ENCODE results near the gene MCF2L2. TPM values are rescaled to one million over a fixed set of nuclear protein-coding genes. Genes with fewer than 3 reads are reported as not detected.
"Not testable (repeated sequence)": the region's sequence is repeated elsewhere in the genome, so short reads cannot be mapped to it uniquely, and the experiment has no call there.

The MCF2L2 gene, protein sequence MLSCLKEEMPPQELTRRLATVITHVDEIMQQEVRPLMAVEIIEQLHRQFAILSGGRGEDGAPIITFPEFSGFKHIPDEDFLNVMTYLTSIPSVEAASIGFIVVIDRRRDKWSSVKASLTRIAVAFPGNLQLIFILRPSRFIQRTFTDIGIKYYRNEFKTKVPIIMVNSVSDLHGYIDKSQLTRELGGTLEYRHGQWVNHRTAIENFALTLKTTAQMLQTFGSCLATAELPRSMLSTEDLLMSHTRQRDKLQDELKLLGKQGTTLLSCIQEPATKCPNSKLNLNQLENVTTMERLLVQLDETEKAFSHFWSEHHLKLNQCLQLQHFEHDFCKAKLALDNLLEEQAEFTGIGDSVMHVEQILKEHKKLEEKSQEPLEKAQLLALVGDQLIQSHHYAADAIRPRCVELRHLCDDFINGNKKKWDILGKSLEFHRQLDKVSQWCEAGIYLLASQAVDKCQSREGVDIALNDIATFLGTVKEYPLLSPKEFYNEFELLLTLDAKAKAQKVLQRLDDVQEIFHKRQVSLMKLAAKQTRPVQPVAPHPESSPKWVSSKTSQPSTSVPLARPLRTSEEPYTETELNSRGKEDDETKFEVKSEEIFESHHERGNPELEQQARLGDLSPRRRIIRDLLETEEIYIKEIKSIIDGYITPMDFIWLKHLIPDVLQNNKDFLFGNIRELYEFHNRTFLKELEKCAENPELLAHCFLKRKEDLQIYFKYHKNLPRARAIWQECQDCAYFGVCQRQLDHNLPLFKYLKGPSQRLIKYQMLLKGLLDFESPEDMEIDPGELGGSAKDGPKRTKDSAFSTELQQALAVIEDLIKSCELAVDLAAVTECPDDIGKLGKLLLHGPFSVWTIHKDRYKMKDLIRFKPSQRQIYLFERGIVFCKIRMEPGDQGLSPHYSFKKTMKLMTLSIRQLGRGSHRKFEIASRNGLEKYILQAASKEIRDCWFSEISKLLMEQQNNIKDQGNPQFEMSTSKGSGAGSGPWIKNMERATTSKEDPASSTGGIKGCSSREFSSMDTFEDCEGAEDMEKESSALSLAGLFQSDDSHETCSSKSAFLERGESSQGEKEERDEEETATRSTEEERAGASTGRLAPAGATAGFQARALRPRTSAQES
- total RNA-seq = 1 to 10 TPM in 1 of 2 donors, under 1 TPM in 1; 0.38 to 1.3 TPM
- long read RNA-seq, donor 1 = 0 reads
- long read RNA-seq, donor 2 = 0 reads

DNA sequence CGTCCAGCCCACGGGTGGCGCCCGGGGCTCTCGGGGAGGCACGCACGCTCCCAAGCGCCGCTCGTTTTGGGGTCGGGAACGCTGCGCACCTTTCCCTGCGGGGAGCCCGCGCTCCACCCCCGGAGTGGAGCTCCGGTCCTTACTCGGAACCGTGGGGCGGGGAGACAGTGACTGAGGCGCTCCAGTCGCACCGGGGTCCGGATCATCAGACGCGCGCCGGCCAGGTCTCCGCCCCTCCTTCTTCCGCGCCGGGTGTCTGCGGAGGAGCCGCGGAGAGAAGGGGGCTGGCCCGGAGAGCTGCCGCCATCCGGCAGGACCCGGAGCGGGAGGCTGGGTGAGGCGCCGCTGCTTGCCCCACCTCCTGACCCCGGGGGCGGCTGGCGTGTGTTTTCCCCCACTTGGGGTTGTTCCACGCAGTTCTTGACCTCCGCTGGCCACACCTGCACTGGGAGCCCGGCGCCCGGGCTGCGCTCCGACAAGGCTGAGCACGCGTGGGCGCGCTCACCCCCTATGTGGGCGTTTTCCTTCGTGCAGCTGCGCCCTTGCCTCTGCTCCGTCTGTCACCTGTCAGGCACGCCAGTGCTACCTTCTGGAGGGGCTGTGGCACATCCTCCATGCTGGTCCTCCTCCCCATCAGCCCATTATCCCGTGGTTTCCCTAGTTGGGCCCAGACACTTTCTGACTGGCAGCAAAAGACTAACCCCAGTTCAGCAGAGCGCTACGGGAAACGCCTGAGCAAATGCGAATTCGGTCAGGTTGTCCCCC is at the start of gene MCF2L2:
Gene MCF2L2 (minus strand): TSS at position 173 of the 765 bp plus-strand sequence. CDS start 642 bp downstream, outside the sequence.
- intact Hi-C loops (cut with DNase I) = no loop called here

DNA sequence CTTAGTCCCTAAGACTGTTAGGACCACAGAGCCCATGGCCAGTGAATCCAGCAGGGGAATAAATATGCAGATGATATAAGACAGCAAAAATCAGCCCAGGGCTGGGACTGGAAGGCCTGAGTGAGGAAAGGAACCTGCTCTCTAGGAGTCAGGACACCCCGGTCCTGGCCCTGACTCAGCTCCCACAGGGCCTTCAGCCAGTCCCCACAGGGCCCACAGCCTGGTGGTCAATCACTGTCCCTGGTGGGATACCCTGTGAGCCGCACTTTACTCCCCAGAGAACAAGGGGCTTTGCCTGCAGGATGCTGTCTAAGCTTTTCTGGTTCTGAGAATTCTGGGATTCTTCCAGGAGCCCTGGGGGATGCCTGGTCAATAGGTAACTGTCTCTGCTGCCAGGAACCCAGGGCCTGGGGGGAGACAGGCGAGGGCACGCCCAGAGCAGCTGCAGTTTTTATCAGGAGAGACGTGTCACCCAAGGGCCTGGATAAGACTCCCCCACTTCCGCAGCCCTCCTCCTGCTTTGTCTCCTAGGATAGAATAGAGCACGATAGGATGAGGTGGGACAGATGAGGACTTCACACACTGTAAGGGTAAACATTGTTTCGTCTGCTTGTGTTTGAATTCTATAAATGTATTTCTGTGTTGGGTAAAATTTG is 49.5 kb upstream of the MCF2L2 start:
- intact Hi-C loops (cut with DNase I) = no loop called here
- DNase-seq (ENCODE audit: low spot score) = no peak

More for the DNA sequence above, at the start of gene MCF2L2:
- DNase-seq (ENCODE audit: low spot score) = peak; percentile 83

DNA sequence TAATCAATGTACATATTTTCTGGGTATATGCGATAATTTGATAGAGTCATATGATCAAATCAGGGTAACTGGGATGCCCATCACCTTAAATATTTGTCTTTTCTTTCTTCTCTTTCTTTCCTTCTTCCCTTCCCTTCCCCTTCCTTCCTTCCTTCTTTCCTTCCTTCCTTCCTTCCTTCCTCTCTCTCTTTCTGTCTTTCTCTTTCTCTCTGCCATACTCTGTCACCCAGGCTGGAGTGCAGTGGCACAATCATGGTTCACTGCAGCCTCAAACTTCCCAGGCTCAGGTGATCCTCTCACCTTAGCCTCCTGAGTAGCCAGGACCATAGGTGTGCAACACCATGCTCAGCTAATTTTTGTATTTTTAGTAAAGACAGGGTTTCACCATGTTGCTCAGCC is 47.3 kb upstream of the MCF2L2 start:
- intact Hi-C loops (cut with DNase I); DNase-seq (ENCODE audit: low spot score): not testable (repeated sequence)

DNA sequence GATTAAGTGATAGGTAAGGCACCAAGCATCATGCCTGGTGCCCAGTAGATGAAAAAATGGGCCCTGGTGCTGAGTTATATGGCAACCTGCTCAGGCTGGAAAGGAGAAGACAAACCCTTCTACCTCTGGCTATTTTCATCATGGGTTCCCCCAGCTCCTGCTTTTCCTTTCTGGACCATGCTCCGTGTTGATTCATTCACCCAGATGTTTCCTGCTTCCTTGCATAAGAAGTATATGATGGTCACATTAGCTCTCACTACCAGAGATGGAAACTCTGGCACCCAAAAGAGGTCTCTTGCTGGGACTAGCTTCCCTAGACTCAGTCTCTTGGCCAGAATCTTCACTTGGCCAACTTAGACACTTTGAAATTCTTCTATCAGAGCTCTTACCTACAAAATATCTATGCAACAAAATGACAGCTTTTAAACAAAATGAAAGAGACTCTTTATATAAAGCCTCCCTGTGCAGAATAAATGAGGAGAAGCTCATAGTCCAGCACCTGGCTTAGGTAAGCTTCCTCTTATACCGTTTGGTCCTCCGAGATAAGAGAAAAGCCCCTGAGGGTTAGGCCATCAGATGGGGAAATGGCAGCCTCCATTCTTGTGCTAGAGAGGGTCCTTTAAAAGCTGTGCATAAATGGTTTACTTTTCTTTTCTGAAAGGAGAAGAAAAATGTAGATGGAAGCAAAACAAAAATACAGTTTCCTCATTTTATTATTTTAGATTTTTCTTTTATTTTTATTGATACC is 46.8 kb upstream of the MCF2L2 start:
- intact Hi-C loops (cut with DNase I) = no loop called here
- DNase-seq (ENCODE audit: low spot score) = no peak

DNA sequence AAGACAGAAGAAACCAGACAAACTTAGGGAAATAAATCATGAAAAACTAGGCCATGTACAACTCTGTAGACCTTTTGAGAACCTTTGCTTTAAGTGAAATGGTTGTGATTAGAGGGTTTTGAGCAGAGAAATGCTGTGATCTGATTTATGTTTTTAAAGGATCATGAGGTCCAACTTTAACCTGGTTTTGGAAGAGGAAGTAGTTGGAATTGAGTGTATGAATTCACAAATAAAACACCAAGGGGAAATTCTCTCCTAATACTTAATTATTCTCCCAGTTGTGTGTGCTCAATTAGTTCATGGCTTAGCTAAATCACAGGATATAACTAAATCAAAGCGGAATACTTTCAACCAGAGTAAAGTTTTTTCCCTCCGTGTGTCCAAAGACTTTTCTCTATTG is 45.5 kb upstream of the MCF2L2 start:
- DNase-seq (ENCODE audit: low spot score) = no peak
- intact Hi-C loops (cut with DNase I) = no loop called here

DNA sequence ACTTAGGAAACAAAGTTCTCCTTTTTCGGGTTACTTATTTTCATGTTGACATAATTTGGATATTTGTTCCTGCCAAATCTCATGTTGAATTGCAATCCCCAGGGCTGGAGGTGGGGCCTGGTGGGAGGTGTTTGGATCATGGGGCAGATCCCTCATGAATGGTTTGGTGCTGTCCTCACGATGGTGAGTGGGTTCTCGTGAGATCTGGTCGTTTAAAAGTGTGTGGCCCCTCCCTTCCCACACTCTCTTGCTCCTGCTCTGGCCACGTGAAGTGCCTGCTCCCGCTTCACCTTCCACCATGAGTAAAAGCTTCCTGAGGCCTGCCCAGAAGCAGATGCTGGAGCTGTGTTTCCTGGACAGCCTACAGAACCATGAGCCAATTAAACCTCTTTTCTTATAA is 43.7 kb upstream of the MCF2L2 start:
- no peak for DNase-seq (ENCODE audit: low spot score)
- intact Hi-C loops (cut with DNase I) = no loop called here

DNA sequence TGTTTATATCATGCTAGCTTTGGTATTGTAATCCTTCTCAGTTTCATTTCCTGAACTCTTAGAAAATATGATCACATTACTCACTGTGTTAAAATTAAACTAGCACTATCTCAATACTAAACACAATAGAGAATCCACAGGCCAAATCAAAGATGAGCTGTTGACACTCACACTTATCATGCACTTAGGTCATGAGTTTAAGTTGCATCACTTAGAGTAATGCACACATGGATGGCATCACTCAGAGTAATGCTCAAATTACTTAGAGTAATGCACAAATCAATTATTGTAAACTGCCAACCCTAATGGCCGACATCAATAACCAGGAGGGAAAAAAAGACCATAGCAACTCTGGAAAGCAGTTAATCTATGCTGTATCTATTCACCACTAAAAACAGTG is 40.0 kb upstream of the MCF2L2 start:
- DNase-seq (ENCODE audit: low spot score) = no peak
- intact Hi-C loops (cut with DNase I) = loop anchor here in 1 of 2 donors (10.0 kb wide), 1 partner anchor 296 kb away; no protein-coding TSS in a partner anchor

DNA sequence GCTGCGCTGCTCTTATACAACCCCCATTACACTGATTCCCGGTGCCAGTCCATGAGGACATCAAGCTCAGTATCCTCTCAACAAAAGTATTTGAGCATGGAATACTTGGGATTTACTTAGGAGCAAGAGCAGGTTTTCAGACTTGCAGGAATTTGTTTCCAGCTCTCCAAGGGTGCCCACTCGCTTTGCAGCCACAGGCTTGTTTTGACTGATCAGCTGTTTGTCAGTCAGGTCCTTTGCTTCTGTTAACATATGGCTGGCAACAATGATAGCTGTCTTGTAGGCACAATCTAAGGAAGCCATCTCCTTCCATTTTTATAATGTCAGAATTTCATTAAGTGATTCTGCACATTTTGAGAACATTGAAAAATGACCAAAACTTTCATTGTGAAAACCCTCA is 38.2 kb upstream of the MCF2L2 start:
- intact Hi-C loops (cut with DNase I) = loop anchor here in 1 of 2 donors (10.0 kb wide), 1 partner anchor 298 kb away; no protein-coding TSS in a partner anchor
- no peak for DNase-seq (ENCODE audit: low spot score)

DNA sequence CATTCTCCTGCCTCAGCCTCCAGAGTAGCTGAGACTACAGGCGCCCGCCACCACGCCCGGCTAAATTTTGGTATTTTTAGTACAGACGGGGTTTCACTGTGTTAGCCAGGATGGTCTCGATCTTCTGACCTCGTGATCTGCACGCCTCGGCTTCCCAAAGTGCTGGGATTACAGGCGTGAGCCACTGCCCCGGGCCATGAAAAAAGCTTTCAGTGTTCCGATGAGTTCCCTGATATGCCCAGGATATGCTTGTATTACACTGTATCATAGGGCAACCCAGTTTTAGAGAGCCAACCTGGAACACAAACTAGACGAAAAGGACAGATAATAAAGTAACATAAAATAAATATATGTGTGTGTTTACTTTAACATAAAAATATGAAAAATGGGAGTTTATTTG is 37.3 kb upstream of the MCF2L2 start:
- intact Hi-C loops (cut with DNase I) = loop anchor here in 1 of 2 donors (10.0 kb wide), 1 partner anchor 299 kb away; no protein-coding TSS in a partner anchor
- DNase-seq (ENCODE audit: low spot score) = not testable (repeated sequence)

DNA sequence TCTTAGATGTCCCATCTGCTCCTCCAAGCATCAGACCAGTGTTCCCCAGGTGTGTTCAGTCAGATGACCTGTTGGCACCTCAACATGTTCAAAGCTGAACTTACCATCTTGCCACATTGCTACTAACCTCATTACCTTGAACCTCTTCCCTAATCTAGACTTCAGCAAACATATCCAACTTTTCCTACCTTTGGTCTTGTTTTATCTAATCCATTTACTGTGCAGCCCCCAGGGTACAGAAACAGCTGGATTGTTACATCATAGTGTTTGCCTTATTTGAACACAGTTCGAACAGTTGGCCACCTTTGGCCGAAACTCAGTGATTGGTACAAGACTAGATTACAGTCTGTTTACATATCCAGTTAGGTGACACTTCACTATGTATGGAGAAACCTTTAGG is 36.1 kb upstream of the MCF2L2 start:
- DNase-seq (ENCODE audit: low spot score) = no peak
- intact Hi-C loops (cut with DNase I) = loop anchor here in 1 of 2 donors (10.0 kb wide), 1 partner anchor 300 kb away; no protein-coding TSS in a partner anchor

DNA sequence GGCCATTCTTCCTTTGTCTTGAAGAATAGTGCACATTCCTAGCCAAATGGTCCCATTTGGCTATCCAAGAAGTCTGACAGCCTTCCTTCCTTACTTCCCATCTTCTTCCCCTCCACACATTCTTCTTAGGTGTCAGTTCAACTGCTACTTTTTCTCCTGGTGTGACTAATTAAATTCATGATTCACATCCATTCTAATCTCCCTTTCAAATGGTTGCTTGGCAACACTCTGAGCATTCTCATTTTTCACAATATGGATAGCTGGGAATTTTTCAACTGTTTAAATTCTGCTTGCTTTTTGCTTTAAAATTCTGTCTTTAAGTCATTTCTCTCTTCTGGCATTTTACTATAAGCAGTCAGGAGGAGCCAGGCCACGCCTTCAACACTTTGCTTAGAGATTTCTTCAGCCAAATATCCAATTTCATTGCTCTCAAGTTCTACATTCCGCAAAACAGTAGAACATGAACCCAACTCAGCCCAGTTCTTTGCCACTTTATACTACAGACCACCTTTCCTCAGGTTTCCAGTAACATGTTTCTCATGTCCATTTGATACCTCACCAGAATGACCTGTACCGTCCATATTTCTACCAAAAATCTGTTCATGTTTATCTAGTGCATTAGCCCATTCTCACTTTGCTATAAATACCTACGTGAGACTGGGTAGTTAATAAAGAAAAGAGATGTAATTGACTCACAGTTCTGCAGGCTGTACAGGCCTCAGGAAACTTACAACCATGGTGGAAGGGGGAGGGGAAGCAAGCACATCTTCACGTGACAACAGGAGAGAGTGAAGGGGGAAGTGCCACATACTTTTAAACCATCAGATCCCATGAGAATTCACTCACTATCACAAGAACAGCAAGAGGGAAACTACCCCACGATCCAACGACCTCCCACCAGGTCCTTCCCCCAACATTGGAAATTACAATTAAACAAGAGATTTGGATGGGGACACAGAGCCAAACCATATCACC is 31.9 kb upstream of the MCF2L2 start:
- no peak for DNase-seq (ENCODE audit: low spot score)
- intact Hi-C loops (cut with DNase I) = loop anchor here in 1 of 2 donors (10.0 kb wide), 1 partner anchor 304 kb away; no protein-coding TSS in a partner anchor

DNA sequence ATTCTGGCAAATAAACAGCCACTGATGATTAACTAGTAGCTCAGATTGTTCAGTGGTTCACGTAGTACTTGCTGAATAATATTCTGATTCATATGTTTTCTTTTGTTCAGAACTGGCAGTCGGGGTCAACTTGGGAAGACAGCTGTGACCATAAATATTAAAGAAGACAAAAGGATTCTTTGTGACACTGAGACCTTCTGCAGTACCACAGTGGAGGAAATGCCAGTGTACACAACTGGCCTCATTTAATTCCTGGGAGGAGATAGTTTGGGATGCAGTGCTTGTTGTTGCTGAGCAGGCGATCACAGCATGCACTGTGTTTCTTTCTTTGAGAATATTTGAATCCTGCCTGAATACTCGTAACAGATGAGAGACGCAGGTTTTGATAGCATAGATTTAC is 26.7 kb upstream of the MCF2L2 start:
- intact Hi-C loops (cut with DNase I) = no loop called here
- no peak for DNase-seq (ENCODE audit: low spot score)

DNA sequence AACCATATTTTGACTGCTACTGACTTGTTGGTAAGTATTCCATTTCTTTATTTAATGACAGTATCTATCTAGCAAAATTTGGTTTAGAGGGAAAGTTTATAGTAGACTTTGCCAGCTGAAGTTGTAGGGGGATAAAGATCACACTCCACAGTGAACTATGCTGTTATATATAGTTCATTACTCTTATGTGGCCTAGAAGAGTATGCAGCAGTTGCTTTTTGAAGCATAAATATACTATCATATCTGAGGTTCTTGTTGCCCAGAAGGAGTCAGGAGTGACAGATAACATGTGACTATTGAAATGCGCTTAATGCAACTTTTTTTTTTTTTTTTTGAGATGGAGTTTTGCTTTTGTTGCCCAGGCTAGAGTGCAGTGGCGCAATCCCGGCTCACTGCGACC is 25.6 kb upstream of the MCF2L2 start:
- intact Hi-C loops (cut with DNase I) = no loop called here
- DNase-seq (ENCODE audit: low spot score) = no peak

DNA sequence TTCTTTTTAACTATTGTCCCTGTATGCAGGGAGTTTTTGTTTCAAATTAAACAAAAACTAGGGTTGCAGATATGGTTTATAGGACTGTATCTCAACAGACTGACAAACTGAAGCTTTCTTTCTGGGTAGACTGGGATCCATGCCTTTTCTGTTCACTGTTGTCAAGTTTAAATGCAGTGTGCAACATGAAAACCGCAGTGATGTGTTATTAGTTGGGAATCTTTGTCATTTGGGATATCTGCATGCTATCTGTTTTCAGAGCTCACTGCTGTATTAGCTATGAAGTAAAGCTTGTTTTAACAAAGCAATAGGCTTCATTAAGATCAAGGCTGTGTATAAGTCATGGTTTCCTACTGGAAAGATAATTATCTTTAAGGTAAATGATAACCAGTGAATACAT is 21.4 kb upstream of the MCF2L2 start:
- intact Hi-C loops (cut with DNase I) = no loop called here
- DNase-seq (ENCODE audit: low spot score) = no peak

DNA sequence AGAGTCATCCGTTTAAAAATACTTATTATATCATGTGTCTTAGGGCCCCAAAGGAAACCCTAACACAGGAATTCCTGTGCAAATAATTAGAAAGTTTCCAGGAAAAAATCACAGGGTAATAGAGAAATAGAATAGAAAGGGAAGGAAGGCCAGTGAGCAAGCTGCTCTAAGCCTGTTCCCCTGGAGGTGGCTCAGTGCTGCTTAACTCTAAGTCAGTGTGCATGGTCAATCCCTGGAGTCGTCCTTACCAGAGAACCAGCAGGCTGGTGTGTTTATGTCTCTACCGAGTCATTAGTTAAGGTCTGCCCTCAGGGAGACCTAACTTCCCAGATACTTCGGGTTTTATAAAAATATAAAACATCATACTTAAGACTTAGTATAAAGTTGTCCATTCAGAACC is 21.0 kb upstream of the MCF2L2 start:
- intact Hi-C loops (cut with DNase I) = no loop called here
- DNase-seq (ENCODE audit: low spot score) = no peak

DNA sequence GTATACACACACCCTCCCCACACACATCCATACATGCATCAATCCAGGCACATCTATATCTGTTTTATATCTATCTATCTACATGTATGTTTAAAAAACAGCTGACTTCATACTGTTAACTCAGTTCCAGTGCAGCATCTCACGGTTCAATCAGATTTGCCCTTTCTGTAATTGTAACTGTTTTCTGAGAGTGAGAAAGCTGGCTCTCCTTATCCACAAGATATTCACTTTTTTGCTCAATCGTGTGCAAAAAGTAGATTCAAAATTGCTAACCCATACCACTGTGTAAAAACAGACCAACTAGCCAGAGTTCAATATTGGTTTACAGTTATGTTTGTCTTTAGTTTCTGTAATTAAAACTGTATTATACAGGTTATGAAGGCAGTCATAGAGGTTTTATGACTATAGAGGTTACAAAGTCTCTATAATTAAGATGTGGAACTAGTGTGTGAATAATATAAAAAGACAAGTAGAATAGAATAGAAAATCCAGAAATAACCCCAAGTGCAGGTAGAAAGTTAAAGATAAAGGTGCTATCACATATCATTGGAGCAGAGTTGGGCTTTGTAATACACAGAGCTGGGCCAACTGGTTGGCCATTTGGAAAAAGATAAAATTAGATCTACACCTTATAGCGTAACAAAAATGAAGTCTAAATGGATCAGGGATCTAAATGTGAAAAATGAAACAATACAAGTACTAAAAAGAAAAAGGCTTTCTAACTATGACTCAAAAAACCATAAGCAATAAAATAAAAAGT is 20.1 kb upstream of the MCF2L2 start:
- DNase-seq (ENCODE audit: low spot score) = no peak
- intact Hi-C loops (cut with DNase I) = no loop called here
